Stimulated activated CD8-positive, alpha-beta memory T cell treated with anti-CD3 and anti-CD28 coated beads, Interleukin-15, amount 100 ng/mL, for 24 hours (primary cell): ENCODE results near the gene THSD4.

Experiments
- DNase-seq: peaks from one replicate; pipeline ENCODE4 v3.0.0-alpha.2; 2020; ENCODE audit warnings: low read depth

THSD4 gene

DNA sequence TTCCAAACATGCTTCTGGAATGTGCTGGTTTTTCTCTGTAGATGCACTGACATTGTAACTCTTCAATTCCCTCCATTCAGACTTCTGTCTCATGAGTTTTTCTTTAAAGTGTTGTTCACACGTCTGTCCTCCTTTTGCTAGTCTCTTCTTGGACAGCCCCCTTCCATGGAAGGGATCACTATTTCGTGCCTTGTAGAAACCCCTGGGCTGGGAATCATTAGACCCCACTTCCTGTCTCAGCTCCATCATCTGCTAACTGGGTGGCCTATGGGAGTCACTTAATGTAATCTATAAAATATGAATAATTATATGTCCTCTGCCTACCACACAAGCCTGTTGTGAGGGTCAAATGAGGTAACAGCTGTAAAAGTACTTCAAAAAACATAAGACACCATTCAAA lies 110.6 kb downstream of the THSD4 start:
- DNase-seq = no peak

DNA sequence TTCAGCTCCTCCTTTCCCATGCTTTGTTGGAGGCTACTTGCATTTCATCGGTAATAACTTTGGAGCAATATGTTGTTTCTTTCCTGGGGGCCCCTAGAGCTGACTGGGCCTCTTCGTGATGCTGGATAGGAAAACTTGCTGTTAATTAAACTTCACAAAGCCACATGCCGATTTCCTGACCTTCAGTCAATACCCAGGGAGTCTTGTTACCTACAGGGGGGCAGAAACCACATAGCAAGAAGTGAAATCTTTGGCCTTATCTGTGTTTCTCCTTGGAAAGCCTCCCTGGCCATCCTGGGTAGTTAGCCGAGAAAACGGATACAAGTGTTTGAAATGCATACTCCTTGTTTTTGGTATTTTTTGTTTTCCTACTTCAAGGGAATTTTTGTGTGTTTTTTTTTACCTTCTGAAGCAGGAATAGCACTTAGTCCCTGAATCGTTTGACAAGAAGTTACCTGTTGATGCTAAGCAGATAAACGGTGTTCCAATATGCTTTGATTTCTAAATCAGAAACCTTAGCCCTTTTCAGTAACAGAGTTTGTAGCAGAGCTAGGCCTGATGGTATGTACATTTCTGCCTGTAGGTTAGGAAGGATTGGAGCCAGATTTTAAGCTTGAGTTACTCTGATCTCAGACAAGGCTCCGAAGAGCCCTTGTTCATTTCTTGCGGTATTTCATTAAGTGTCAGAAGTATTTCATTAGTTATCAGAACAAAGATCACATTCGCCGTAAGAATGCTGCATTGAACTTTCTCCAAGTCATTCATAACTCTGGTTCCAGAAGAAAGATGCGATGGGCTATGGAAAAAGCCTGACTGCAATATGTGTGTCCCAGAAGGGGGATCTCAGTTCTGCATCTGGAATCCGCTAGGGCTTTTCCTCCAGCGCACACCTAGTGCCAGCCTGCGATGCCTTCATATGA lies 111.5 kb downstream of the THSD4 start:
- DNase-seq = no peak

- DNase-seq = no peak
Observed at GRCh38 chr15:71228403-71228802, 113.1 kb downstream of the THSD4 start.

DNA sequence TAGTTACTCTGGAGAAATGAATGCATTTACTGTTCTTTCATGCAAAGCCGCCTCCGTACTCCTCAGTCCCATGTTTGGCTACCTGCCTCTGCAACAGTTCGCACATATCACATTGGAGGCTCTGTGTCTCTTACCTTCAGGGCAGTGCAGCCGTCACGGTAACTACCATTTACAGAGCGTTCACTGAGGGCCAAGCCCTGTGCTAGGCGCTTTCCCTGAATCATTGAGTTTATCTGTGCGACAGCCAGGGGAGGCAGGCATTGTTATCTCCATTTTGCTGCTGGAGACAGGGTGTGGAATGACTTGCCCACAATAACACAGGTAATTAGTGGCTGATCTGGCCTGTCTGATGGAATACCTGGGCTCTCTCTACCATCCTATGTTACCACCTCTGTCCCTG lies 115.0 kb downstream of the THSD4 start:
- DNase-seq = no peak

- no peak for DNase-seq
Observed at GRCh38 chr15:71231758-71232157, 116.5 kb downstream of the THSD4 start.

DNA sequence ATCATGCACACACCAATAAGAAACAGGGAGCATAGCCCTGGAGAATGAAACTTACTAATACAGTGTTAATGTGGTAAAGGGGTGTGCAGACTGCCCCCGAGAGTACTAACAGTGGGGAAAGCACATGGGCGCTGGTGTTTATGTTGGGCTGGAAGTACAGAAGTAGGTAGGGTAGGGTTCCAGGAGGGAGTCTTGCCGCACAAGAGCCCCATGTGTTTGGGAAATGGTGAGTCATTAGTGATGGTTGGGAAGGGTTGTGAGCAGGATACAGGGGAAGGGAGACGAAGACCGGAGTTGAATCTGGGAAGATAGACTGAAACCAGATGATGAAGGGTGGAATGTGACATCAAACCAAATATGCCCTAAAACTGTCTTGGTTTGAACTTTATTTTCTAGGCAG lies 117.1 kb downstream of the THSD4 start:
- DNase-seq = no peak

DNA sequence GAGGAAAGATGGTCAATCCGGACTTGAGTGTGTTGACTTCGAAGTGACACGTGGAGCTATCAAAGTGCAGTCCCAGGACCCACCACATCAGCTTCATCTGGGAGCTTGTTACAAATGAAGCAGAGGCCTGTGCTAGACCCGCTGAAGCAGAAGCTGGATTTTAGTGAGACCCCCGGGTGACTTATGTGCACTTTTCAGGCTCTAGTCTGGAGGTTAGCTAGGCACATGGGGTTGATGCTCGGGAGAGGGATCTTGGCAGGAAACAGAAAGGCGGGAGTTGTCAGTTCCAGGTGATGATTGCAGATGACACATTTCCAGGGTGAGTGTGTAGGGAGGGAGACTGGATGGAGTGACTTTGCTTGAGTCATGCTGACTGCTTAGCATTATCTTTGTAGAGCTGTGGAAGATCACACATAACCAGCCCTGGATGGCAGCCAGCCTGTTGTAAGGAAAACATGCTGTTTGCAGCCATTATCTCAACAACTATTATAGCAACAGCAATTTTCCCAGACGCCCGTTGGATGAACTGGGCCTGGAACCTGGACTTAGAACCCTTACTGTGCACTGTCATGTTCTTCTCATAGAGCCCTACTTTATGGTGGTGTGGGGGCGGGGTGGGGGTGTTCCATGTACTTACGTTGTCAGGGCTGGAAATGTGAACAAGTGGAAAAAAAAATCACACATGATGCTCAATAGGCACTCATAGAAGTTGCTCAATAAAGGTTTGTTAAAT lies 122.4 kb downstream of the THSD4 start:
- DNase-seq = no peak

DNA sequence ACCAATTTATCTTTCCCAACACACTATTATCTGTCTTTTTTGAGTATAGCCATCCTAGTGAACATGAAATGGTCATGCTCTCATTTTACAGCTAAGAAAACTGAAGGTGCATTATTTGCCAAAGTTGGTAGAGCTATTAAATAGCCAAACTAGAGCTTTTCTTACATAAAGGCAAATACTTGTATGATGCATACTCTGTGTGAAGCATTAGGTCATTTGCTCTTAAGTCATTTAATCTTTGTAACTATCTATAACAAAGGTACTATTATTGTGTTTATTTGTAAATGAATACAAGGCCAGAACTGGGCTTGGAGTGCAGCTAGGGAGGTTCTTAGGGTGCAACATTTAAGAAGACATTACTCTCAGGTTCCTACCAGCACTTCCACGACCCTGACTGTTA lies 123.7 kb downstream of the THSD4 start:
- no peak for DNase-seq

GRCh38 chr15:71239592-71240364 lies 124.5 kb downstream of the THSD4 start:
- no peak for DNase-seq

- no peak for DNase-seq
Observed at GRCh38 chr15:71242292-71242691, 127.0 kb downstream of the THSD4 start.

GRCh38 chr15:71244250-71244649 lies 129.0 kb downstream of the THSD4 start:
- no peak for DNase-seq

- DNase-seq = no peak
Observed at GRCh38 chr15:71245588-71245987, 130.3 kb downstream of the THSD4 start.

DNA sequence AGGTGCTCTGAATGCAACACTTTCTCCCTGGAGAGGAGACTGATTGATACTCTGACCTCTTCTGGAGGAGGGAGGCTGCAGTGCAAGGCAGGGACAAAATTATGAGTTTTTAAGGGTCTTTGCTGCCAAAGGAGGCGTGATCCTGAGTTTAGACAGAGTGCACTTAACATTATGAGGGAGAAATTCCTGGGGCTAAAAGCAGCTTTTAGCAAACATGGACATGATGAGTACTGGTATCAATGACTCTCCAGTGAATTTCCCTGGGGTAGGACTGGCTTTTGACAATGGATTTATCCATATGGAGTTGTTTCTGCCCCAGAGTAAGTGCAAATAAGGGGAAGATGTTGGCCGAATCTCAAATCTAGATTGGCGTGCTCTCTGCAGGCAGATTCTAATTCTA lies 133.1 kb downstream of the THSD4 start:
- DNase-seq = no peak

- DNase-seq = no peak
Observed at GRCh38 chr15:71249986-71250385, 134.7 kb downstream of the THSD4 start.

- no peak for DNase-seq
Observed at GRCh38 chr15:71250936-71251583, 135.8 kb downstream of the THSD4 start.

GRCh38 chr15:71251584-71252043 lies 136.3 kb downstream of the THSD4 start:
- no peak for DNase-seq

GRCh38 chr15:71252044-71252739 lies 136.9 kb downstream of the THSD4 start:
- DNase-seq = no peak

GRCh38 chr15:71252740-71253047 lies 137.4 kb downstream of the THSD4 start:
- no peak for DNase-seq

DNA sequence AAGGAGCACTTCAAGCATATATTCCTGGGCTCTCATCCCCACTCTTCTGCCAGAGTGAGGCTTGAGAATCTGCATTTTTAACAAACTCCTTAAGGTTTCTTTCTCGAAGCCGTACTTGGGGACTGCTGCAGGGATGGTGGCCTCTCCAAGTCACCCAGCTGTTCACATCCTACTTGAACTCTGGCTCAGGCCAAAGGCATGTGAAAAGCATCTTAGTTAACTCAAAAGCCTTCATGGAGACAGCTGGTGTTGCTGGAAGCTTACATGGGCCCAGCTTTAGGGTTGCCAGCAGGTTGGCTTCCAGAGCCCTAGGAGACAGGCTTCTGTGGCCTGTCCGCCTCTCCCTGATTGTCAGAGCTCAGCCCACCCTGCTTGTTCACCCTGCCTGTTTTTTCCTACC lies 139.2 kb downstream of the THSD4 start:
- no peak for DNase-seq

- DNase-seq = no peak
Observed at GRCh38 chr15:71256934-71257664, 141.8 kb downstream of the THSD4 start.

GRCh38 chr15:71259866-71260265 lies 144.6 kb downstream of the THSD4 start:
- no peak for DNase-seq
